GM18858 (cell line): ENCODE results near the gene ITPR3.
"Not testable (repeated sequence)": the region's sequence is repeated elsewhere in the genome, so short reads cannot be mapped to it uniquely, and the experiment has no call there.

Experiments used
- ATAC-seq: cut with Tn5 transposase; IDR thresholded peaks from one replicate; pipeline ENCODE4 v1.9.1; 2021; ENCODE audit not compliant: unreplicated experiment

The ITPR3 gene

GRCh38 chr6:33610779-33611732 lies 10.1 kb upstream of the ITPR3 start:
- ATAC-seq, result no peak

GRCh38 chr6:33613146-33613794 lies 7.9 kb upstream of the ITPR3 start:
- no peak for ATAC-seq

GRCh38 chr6:33613795-33614168 lies 7.3 kb upstream of the ITPR3 start:
- ATAC-seq, result no peak

- ATAC-seq, result no peak
Measured at GRCh38 chr6:33616113-33616512, 5.0 kb upstream of the ITPR3 start.

- no peak for ATAC-seq
Measured at GRCh38 chr6:33616913-33617312, 4.2 kb upstream of the ITPR3 start.

- no peak for ATAC-seq
Measured at GRCh38 chr6:33619166-33619840, 1.8 kb upstream of the ITPR3 start.

- ATAC-seq, result no peak
Measured at GRCh38 chr6:33620158-33620855, 815 bp upstream of the ITPR3 start.

- ATAC-seq, result no peak
Measured at GRCh38 chr6:33621711-33622388, 728 bp downstream of the ITPR3 start.

GRCh38 chr6:33622456-33623431 lies 1.6 kb downstream of the ITPR3 start:
- no peak for ATAC-seq

- ATAC-seq, result no peak
Measured at GRCh38 chr6:33623895-33624381, 2.8 kb downstream of the ITPR3 start.

- ATAC-seq, result no peak
Measured at GRCh38 chr6:33624856-33625255, 3.7 kb downstream of the ITPR3 start.

- ATAC-seq, result no peak
Measured at GRCh38 chr6:33627876-33628275, 6.8 kb downstream of the ITPR3 start.

- no peak for ATAC-seq
Measured at GRCh38 chr6:33628401-33628964, 7.4 kb downstream of the ITPR3 start.

GRCh38 chr6:33630014-33630413 lies 8.9 kb downstream of the ITPR3 start:
- no peak for ATAC-seq

GRCh38 chr6:33631521-33631920 lies 10.4 kb downstream of the ITPR3 start:
- not testable (repeated sequence) for ATAC-seq

- no peak for ATAC-seq
Measured at GRCh38 chr6:33631971-33632557, 10.9 kb downstream of the ITPR3 start.

- no peak for ATAC-seq
Measured at GRCh38 chr6:33632558-33633039, 11.5 kb downstream of the ITPR3 start.

GRCh38 chr6:33633084-33633461 lies 12.0 kb downstream of the ITPR3 start:
- ATAC-seq, result no peak
